Central memory CD8-positive, alpha-beta T cell (primary cell): ENCODE data around the gene BDKRB1.

ENCODE experiments used
- ATAC-seq: fragments of 150-1000 bp; cut with Tn5 transposase; replicated peaks from 2 replicates; pipeline ENCODE4 v1.10.0; 2022; ENCODE audit warnings: mild to moderate bottlenecking, moderate FRiP score, moderate number of reproducible peaks; ENCODE audit not compliant: poor library complexity, severe bottlenecking; ENCODE audit errors: extremely low read depth
- DNase-seq, 2 donors: peaks; one replicate each; pipeline ENCODE4 v3.0.0; 2021; ENCODE audit warnings: low spot score in 2 of 2
- H3K27ac Mint-ChIP-seq: one replicate; pipeline ENCODE4 v1.8.0; 2022; ENCODE audit warnings: low read depth, mild to moderate bottlenecking, moderate library complexity, mixed read lengths
- H3K27me3 Mint-ChIP-seq: one replicate; pipeline ENCODE4 v1.8.0; 2022; ENCODE audit warnings: mixed read lengths
- H3K36me3 Mint-ChIP-seq: one replicate; pipeline ENCODE4 v1.8.0; 2022; ENCODE audit warnings: mild to moderate bottlenecking, moderate library complexity, mixed read lengths; ENCODE audit not compliant: insufficient read depth
- H3K4me1 Mint-ChIP-seq: one replicate; pipeline ENCODE4 v1.8.0; 2022; ENCODE audit warnings: mixed read lengths
- H3K4me3 Mint-ChIP-seq: one replicate; pipeline ENCODE4 v1.8.0; 2022; ENCODE audit warnings: mild to moderate bottlenecking, moderate library complexity, mixed read lengths
- H3K9me3 Mint-ChIP-seq: one replicate; pipeline ENCODE4 v1.8.0; 2022; ENCODE audit warnings: mixed read lengths

The BDKRB1 gene

GRCh38 chr14:96309133-96309895 is 53.3 kb downstream of the BDKRB1 start:
- Mint-ChIP-seq H3K27me3 (no peaks in the 10 kb centered on the region), H3K9me3 (no peaks in the 10 kb centered on the region), H3K27ac (no peak overlapping the region), H3K36me3 (peaks cover 55% of the 10 kb centered on the region), H3K4me1 (no peaks in the 10 kb centered on the region), H3K4me3 (no peak overlapping the region)
- DNase-seq = no peak
- no peak for ATAC-seq

- peaks cover 55% of the 10 kb centered on the region for H3K36me3 Mint-ChIP-seq
- ATAC-seq = no peak
- DNase-seq = no peak
- H3K4me1 Mint-ChIP-seq = no peaks in the 10 kb centered on the region
- no peaks in the 10 kb centered on the region for H3K9me3 Mint-ChIP-seq
- H3K27me3 Mint-ChIP-seq = no peaks in the 10 kb centered on the region
- H3K27ac Mint-ChIP-seq = no peak overlapping the region
- no peak overlapping the region for H3K4me3 Mint-ChIP-seq
Measured at GRCh38 chr14:96309896-96310330, 53.9 kb downstream of the BDKRB1 start.

- Mint-ChIP-seq H3K4me1 (no peaks in the 10 kb centered on the region), H3K27ac (no peak overlapping the region), H3K9me3 (no peaks in the 10 kb centered on the region), H3K4me3 (no peak overlapping the region), H3K27me3 (no peaks in the 10 kb centered on the region), H3K36me3 (peaks cover 55% of the 10 kb centered on the region)
- no peak for ATAC-seq
- no peak for DNase-seq
Measured at GRCh38 chr14:96310906-96311305, 54.9 kb downstream of the BDKRB1 start.
